NT2/D1 (cell line): ENCODE data around the gene TAF10.

Source experiments
- SUZ12 ChIP-seq: IDR thresholded peaks from 2 replicates; pipeline ENCODE4 v1.6.1; 2011; ENCODE audit not compliant: insufficient read length, insufficient read depth; ENCODE audit errors: extremely low read depth
- YY1 ChIP-seq: IDR thresholded peaks from 2 replicates; pipeline ENCODE4 v1.6.1; 2011; ENCODE audit not compliant: insufficient read length, insufficient read depth

- TF ChIP-seq YY1 (no peak), SUZ12 (no peak)
Measured at GRCh38 chr11:6655020-6655789, 43.2 kb upstream of the TAF10 start.
